Umbilical cord (tissue), 2 donors: ENCODE measurements around the gene SOX1. TPM values are rescaled to one million over a fixed set of nuclear protein-coding genes. Genes with fewer than 3 reads are reported as not detected.

Source experiments
- DNase-seq: peaks from one replicate; pipeline ENCODE4 v3.0.0-alpha.2; 2015; ENCODE audit warnings: low spot score
- total RNA-seq: library from RNA; depleted of rRNA; stranded (reverse); fragments of >200 nt; gene quantifications from one replicate; pipeline ENCODE4 v1.2.3, GENCODE V29; 2014; ENCODE audit warnings: low replicate concordance; ENCODE audit not compliant: insufficient read depth

Gene SOX1
- total RNA-seq, 1 donor from 2014 or later: 0.96 TPM

DNA sequence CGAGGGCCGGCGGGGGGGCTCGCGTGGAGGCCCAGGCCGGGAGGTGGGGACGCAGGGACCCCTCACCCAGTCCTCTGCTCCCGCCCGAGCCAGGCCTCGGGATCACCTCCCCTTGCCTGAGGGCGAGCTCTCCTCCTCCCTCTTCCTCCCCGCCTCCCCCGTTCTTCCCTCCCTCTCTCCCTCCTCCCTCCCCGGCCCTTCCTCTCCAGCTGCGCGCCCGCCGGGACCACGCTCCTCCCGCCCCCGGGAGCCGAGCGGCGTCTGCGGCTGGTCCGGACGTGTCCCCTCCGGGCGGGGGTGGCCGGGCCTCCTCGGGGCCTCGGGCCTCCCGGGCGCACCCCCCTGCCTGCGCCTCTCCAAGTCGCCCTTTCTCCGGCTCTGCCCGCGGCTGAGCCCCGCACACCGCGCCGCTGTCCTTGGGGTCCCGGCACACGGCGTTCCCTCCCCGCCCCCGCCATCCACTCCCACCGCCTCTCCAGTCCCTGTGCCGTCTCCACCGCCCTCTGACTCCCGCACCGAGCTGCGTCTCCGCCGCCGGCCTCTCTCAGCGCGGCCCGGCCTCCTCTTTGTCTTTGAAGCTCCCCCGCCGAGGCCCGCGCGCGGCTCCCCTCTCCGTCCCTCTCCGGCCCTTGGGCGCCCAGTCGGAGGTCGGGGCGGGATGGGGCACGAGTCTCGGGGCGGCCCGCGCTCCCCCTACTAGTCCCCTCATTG, 5.7 kb downstream of the SOX1 start:
- no peak for DNase-seq

DNA sequence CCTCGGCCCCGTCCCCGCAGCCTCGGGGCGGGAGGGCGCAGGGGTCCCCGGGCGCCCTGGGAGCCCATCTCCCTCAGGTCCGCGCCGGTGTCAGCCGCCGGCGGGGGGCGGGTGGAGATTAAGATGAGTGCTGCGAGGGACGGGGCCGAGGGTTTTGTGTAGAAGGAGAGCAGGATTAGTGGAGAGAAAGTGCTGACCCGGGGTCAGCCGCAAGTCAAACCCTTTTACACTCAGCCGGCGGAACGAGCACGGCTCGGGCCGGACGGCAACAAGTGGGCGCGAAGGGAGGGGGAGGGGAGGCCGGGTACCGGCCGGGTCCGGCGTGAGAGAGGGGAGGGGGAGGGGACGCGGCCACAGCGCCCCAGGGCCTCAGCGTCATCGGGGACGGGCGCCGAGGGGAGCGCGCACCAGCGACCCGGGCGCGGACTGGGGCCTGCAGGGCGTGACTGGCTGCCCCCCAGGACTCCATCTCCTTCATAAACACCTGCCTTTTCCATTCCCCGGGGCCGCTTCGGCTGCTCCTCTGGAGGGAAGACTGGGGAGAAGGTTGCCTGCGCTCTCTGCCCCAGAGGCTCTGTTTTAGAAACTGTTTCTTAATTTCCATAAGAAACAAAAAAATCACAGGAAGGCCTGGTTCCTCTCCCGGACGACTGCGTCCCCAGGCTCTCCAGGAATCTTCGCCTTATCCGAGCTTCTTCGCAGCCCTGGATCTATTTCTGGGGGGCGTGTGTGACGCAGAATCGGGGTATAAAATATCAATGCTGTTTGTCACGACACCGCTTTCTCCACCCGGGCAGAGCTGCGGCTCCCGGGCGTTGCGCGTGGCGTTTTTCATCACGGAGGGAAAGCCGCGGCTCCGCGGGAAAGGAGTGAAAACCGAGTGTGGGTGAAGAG, 6.5 kb downstream of the SOX1 start:
- DNase-seq: no peak

DNA sequence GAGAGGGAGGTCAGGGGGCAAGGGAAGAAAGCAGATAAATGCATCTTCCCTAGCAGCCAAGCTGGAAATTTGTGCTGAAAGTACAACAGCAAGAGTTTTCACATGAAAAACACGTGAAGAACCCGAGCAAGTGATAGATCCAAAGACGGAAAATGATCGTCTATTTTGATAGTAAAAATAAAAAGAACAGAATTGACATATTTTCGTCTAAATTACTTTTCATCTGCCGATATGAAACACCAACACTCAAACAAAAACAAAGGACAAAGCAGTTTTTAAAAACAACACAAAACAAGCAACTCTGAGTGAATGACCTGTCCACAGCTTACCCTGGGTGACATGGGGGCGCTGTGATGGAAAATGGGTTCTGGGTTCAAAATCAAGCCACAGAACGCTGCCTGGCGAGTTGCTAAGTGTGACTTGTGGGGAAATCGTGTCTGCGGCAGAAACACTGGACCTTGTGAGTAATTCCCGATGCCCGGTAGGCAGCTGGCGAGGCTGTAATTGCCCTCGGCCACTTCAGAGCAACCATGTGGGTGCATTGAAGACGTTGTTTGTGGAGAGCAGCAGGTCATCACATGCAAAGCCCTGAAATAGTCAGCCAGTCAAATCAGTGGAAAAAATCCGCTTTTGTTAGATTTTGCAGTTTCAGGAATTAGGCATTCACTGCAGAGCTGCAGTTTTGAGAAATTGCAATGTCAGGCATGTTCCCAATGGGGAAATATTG, 7.4 kb downstream of the SOX1 start:
- DNase-seq: no peak

- no peak for DNase-seq
These were observed 10.8 kb downstream of the SOX1 start for GRCh38 chr13:112077729-112078128.

DNA sequence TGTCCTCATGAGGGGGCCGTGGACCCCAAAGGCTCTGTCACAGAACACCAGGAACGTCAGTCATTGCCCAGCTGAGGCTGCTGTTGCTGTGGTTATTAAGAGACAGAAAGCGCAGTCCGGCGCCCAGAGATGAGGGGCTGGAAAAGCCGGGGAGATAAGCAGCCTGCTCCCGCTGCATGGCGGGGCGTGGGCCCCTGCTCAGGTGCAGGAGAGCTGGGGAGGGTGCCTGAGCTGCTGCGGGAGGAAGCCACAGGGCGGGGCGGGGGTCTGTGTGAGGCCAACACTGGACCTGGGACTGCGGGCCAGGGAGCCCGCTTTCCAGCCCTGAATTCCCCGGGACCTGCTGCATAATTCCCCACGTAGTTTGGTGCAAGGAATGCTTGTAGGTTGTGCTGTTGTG, 11.3 kb downstream of the SOX1 start:
- no peak for DNase-seq

DNA sequence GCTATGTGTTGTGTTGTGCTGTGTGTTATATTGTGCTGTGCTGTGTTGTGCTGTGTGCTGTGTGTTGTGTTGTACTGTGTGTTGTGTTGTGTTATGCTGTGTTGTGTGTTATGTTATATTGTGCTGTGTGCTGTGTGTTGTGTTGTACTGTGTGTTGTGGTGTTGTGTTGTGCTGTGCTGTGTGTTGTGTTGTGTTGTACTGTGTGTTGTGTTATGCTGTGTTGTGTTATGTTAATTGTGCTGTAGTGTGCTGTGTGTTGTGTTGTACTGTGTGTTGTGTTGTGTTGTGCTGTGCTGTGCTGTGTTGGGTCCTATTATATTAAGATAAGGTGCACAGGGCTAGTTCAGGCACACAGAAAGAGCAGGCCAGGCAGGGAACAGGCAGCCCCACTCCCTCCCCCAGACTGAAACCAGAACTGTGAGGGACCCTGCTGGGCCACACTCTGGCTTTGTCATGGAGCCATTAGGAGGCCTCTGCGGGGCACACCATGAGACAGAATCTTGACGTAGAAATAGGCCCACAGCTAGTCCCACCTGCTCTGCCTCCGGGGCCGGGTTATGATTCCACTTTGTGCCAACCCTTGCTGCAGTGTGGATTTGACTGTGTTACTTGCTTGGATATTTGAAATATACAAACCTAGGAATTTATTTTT, 12.1 kb downstream of the SOX1 start:
- no peak for DNase-seq

DNA sequence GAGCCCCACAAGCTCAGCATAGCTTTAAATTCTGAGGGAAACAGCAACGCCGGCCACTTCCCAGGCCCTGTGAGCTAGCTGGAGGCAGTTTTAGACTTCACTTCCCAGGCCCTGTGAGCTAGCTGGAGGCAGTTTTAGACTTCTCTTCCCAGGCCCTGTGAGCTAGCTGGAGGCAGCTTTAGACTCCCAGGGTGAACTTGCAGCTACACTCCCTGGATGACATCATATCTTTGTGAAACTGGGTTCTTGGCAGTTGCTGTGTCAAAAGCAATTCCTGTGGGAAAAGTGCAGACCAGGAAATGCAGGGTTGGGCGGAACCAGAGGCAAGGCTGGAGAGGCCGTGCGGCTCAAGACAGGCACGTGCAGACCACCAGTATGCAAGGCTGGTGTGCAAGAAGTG, 12.7 kb downstream of the SOX1 start:
- DNase-seq: no peak

DNA sequence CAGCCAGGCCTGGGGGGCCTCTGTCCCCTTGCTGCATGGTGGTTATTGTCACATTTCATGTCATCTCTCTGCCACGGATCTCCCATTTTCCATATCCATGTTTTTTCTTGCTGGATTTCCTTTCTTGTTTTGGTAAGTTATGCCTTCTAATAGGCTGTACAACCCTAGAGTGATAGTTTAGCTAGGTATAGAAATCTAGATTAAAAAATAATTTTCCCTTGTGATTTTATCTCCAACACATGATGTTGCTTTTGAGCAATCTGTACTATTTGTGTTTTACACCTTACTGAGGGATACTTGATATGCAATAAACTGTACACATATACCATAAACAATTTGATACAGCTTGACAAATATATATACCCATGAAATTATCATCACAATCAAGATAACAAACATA, 17.0 kb downstream of the SOX1 start:
- DNase-seq: no peak

DNA sequence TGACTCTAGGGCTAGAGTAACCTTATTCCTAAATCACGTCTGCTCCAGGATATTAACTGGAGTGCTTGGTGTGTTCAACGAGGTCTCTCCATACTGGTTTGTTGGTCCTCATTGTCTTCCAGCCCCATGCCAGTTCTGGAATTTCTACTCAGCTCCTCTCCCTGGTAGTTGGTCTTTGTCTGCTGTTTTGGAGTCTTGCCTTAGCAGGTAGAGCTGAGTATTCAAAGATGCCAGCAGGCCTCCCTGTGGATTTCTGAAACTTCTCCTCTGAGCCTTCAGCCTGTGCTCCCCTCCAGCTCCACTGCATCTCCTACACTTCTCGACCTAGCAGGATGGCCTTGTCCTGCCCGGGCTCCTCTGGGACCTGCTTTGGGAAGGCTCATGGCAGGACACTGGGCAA, 25.5 kb downstream of the SOX1 start:
- DNase-seq: no peak

DNA sequence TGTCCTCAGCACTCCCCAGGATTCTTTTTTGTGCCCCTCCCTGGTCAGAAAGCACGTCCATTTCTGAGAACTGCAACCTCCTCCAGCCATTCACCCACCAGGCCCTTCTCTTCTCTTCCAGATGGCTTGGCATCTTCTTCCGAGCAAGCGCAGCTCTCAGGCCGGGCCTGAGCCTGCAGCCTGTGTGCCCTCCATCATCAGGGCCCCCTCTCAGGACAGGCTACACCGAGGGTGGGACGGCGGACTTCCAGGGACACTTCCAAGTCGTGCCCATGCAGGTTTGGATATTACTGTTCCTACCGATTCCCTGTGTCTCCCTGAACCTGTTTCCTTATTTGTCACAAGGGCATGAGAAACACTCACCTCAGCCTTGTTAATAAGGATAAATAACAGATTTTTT, 28.4 kb downstream of the SOX1 start:
- DNase-seq: no peak

DNA sequence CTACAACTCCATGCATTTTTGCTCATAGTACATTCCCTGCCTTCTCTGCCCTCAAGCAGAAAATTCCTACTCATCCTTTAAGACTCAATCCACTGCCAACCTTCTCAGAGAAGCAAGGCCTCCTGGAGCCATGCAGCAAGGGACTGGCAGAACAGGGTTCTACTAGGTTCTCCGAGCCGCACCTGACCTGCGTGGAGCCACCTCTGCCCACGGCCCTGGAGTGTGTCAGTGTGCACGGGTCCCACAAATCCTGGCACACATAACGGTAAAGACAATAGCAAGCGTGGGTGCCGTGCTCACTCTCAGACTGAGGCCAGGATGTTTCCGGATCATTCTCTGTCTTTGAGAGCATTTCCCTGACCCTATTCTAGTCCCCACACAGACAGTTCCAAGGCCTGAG, 30.0 kb downstream of the SOX1 start:
- DNase-seq: no peak

DNA sequence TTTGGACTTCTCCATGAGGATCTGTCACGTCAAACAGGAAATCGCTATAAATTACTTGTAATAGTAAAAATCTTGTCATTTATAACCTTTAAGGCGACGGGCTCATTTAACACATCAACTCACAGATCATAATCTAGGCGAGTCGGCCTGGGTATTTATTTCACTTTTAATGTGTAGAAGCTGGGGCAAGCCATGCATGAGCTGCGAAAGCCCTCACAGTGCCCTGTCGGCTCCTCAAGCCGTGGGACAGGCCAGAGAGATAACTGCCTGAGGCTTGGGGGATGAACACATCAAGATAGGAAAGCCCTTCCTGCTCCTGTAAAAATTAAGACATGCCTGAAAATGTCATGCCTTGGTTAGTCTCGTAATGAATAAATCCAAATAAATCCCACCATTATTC, 30.8 kb downstream of the SOX1 start:
- DNase-seq: no peak

DNA sequence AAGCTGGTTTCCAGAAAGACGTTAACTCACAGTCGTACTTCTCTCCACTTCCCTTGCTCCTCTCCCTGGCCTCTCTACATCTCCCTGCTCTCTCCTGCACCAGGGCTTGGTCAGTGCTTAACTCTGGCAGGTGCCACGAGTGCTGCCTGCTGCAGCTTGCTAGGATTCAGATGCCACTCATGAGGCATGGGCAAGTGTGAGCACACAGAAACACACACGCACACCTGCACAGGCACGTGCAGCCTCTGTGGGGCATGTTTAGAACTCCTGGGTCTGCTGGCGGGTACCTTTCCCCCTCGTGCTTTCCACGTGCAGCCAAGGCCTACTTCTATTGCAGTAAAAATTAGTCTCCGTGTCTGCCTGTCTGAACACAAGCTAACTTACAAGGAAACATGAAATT, 31.8 kb downstream of the SOX1 start:
- DNase-seq: no peak

- DNase-seq: no peak
These were observed 34.5 kb downstream of the SOX1 start for GRCh38 chr13:112101360-112101930.

GRCh38 chr13:112102243-112102642, 35.3 kb downstream of the SOX1 start:
- DNase-seq: no peak

- DNase-seq: no peak
These were observed 36.4 kb downstream of the SOX1 start for GRCh38 chr13:112103260-112103838.

- no peak for DNase-seq
These were observed 37.3 kb downstream of the SOX1 start for GRCh38 chr13:112103961-112104880.

GRCh38 chr13:112104881-112105234, 37.9 kb downstream of the SOX1 start:
- DNase-seq: no peak

- no peak for DNase-seq
These were observed 38.3 kb downstream of the SOX1 start for GRCh38 chr13:112105244-112105681.

- no peak for DNase-seq
These were observed 38.9 kb downstream of the SOX1 start for GRCh38 chr13:112105892-112106291.
